ENCODE measurements around the gene LY6G5C. TPM values are rescaled to one million over a fixed set of nuclear protein-coding genes. Genes with fewer than 3 reads are reported as not detected.

LY6G5C gene
- total and polyA plus RNA-seq, 4 donors: 0.59 to 2.5 (median 1.1) TPM

- 94% methylated on average over 7 of the region's 7 CpGs for WGBS
Measured at GRCh38 chr6:31629014-31629413, 51.9 kb downstream of the LY6G5C start.

GRCh38 chr6:31627690-31628287 lies 53.1 kb downstream of the LY6G5C start:
- no peak for TF ChIP-seq JUND (IDR thresholded peaks at IDR 0.05)
- Histone ChIP-seq H3K4me1 (ENCODE audit: control insufficient read depth in 4 of 4, insufficient read depth in 4 of 4, low read length in 3 of 4) (peaks cover 0 to 2% (median 0%) of the 10 kb centered on the region in 4 donors), H3K27me3 (ENCODE audit: control insufficient read depth in 4 of 4, insufficient read depth in 4 of 4, low read length in 3 of 4) (no peaks in the 10 kb centered on the region), H3K4me3 (ENCODE audit: low read depth in 1 of 3, low read length in 3 of 3) (no peak overlapping the region), H3K9me3 (ENCODE audit: control insufficient read depth in 4 of 4, low read length in 3 of 4) (no peaks in the 10 kb centered on the region), H3K36me3 (ENCODE audit: control insufficient read depth in 4 of 4, insufficient read depth in 3 of 4, low read depth in 1 of 4, low read length in 3 of 4) (peaks cover 42 to 87% (median 73%) of the 10 kb centered on the region in 4 donors), H3K9ac (ENCODE audit: low read depth in 1 of 2, low read length in 2 of 2) (no peak overlapping the region), H3K27ac (ENCODE audit: low read depth in 1 of 2, low read length in 2 of 2) (no peak overlapping the region)
- DNase-seq (ENCODE audit: low spot score): no peak
- WGBS: 96% methylated on average over 19 of the region's 19 CpGs

More at GRCh38 chr6:31629014-31629413, 51.9 kb downstream of the LY6G5C start:
- H3K36me3 ChIP-seq (ENCODE audit: control insufficient read depth in 4 of 4, insufficient read depth in 3 of 4, low read depth in 1 of 4, low read length in 3 of 4): peaks cover 48 to 90% (median 70%) of the 10 kb centered on the region in 4 donors
- no peak overlapping the region for H3K27ac ChIP-seq (ENCODE audit: low read depth in 1 of 2, low read length in 2 of 2)
- no peaks in the 10 kb centered on the region for H3K9me3 ChIP-seq (ENCODE audit: control insufficient read depth in 4 of 4, low read length in 3 of 4)
- H3K27me3 ChIP-seq (ENCODE audit: control insufficient read depth in 4 of 4, insufficient read depth in 4 of 4, low read length in 3 of 4): no peaks in the 10 kb centered on the region
- no peak for DNase-seq (ENCODE audit: low spot score)
- H3K4me3 ChIP-seq (ENCODE audit: low read depth in 1 of 3, low read length in 3 of 3): no peak overlapping the region
- H3K9ac ChIP-seq (ENCODE audit: low read depth in 1 of 2, low read length in 2 of 2): no peak overlapping the region
- TF ChIP-seq ATF3 (IDR thresholded peaks at IDR 0.05): no peak
- TF ChIP-seq TAF1 (conservative IDR thresholded peaks at IDR 0.05): no peak
- peaks cover 2 to 9% (median 5%) of the 10 kb centered on the region in 4 donors for H3K4me1 ChIP-seq (ENCODE audit: control insufficient read depth in 4 of 4, insufficient read depth in 4 of 4, low read length in 3 of 4)

- H3K27me3 ChIP-seq (ENCODE audit: control insufficient read depth in 4 of 4, insufficient read depth in 4 of 4, low read length in 3 of 4): no peaks in the 10 kb centered on the region
- 95% methylated on average over 10 of the region's 10 CpGs for WGBS
- DNase-seq (ENCODE audit: low spot score): no peak
- TF ChIP-seq TAF1 (conservative IDR thresholded peaks at IDR 0.05) (no peak), HNF4G (IDR thresholded peaks at IDR 0.05) (no peak), RXRA (IDR thresholded peaks at IDR 0.05) (no peak), NR2F2 (IDR thresholded peaks at IDR 0.05) (no peak), FOXA1 (IDR thresholded peaks at IDR 0.05) (no peak), ATF3 (IDR thresholded peaks at IDR 0.05) (no peak), RAD21 (IDR thresholded peaks at IDR 0.05) (no peak), HNF4A (conservative IDR thresholded peaks at IDR 0.05) (no peak), JUND (IDR thresholded peaks at IDR 0.05) (no peak), MAX (IDR thresholded peaks at IDR 0.05) (no peak), ZBTB33 (IDR thresholded peaks at IDR 0.05) (no peak), CTCF (IDR thresholded peaks at IDR 0.05; ENCODE audit: low read depth, low read length, missing input control) (no peak), EGR1 (IDR thresholded peaks at IDR 0.05; ENCODE audit: low read depth in 2 of 2) (no peak), SP1 (IDR thresholded peaks at IDR 0.05) (no peak), REST (IDR thresholded peaks at IDR 0.05) (no peak), YY1 (IDR thresholded peaks at IDR 0.05) (no peak), GABPA (IDR thresholded peaks at IDR 0.05 in 1 of 2, conservative IDR thresholded peaks at IDR 0.05 in 1 of 2) (no peak), FOXA2 (IDR thresholded peaks at IDR 0.05) (no peak)
- no peak overlapping the region for H3K4me3 ChIP-seq (ENCODE audit: low read depth in 1 of 3, low read length in 3 of 3)
- no peak overlapping the region for H3K27ac ChIP-seq (ENCODE audit: low read depth in 1 of 2, low read length in 2 of 2)
- no peaks in the 10 kb centered on the region for H3K9me3 ChIP-seq (ENCODE audit: control insufficient read depth in 4 of 4, low read length in 3 of 4)
- peaks cover 2 to 4% (median 4%) of the 10 kb centered on the region in 4 donors for H3K4me1 ChIP-seq (ENCODE audit: control insufficient read depth in 4 of 4, insufficient read depth in 4 of 4, low read length in 3 of 4)
- no peak overlapping the region for H3K9ac ChIP-seq (ENCODE audit: low read depth in 1 of 2, low read length in 2 of 2)
- peaks cover 36 to 79% (median 69%) of the 10 kb centered on the region in 4 donors for H3K36me3 ChIP-seq (ENCODE audit: control insufficient read depth in 4 of 4, insufficient read depth in 3 of 4, low read depth in 1 of 4, low read length in 3 of 4)
Measured at GRCh38 chr6:31626952-31627351, 53.9 kb downstream of the LY6G5C start.

Measured in liver (tissue), 9 donors.